Stimulated activated CD8-positive, alpha-beta memory T cell treated with anti-CD3 and anti-CD28 coated beads, Interleukin-15, amount 100 ng/mL, for 1 hour (primary cell): Measurements from ENCODE around the gene FRMD4A.
"Not testable (repeated sequence)": the region's sequence is repeated elsewhere in the genome, so short reads cannot be mapped to it uniquely, and the experiment has no call there.

Experiments
- DNase-seq: peaks from one replicate; pipeline ENCODE4 v3.0.0-alpha.2; 2020; ENCODE audit warnings: low read depth

Gene FRMD4A

GRCh38 chr10:13909516-13910258 is 421.0 kb downstream of the FRMD4A start:
- DNase-seq: no peak

DNA sequence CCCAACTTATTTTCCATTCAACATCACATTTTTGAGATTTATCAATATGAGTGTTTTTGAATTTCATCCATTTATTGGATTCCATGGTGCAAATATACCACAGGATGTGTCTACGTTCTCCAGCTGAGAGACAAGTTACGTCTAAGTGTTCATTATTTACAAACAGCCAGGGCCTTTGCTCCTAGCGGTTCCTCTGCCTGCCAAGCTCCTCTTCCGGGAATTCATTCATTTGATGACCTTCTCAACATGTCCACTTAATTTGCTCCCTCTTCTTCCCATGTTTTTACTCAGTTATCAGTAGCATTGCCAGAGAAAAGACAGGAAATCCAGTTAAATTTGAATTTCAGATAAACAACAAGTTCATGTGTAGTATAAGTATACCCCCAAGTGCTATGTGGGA is 422.2 kb downstream of the FRMD4A start:
- no peak for DNase-seq

DNA sequence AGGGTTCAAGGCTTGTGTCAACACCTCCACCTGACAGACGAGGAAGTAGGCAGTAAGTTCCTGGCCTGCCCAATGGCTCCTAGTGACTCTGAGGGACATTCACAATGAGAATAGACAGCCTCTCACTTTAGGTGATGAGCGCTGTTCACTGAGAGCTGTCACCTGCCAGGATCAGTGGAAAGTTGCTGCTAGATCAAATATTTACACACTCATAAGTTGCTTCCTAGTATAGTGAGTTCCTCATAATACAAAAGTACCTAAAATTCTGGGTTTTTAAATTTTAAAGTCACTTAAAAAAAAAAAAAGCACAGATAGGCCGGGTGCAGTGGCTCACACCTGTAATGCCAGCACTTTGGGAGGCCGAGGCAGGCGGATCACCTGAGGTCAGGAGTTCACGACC is 423.2 kb downstream of the FRMD4A start:
- DNase-seq: no peak

DNA sequence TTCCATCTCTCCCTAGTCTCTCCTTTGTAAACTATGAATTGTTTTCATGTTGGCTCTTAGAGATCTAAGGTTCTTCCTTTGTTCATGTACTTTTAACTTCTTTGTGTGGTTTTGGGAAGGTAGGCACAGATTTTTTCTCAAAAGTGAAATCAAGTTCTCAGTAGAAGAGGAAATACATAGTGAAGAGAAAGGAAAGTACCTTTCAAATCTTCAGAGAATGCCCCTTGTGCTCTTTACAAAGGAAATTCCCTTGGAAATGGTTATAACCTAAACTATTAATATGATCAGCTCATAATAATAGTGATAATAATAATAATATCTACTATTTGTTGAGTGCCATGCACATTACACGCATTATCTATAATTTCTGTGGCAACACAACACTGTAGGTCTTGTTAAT is 425.4 kb downstream of the FRMD4A start:
- no peak for DNase-seq

GRCh38 chr10:13904064-13904463 is 426.7 kb downstream of the FRMD4A start:
- DNase-seq: no peak

DNA sequence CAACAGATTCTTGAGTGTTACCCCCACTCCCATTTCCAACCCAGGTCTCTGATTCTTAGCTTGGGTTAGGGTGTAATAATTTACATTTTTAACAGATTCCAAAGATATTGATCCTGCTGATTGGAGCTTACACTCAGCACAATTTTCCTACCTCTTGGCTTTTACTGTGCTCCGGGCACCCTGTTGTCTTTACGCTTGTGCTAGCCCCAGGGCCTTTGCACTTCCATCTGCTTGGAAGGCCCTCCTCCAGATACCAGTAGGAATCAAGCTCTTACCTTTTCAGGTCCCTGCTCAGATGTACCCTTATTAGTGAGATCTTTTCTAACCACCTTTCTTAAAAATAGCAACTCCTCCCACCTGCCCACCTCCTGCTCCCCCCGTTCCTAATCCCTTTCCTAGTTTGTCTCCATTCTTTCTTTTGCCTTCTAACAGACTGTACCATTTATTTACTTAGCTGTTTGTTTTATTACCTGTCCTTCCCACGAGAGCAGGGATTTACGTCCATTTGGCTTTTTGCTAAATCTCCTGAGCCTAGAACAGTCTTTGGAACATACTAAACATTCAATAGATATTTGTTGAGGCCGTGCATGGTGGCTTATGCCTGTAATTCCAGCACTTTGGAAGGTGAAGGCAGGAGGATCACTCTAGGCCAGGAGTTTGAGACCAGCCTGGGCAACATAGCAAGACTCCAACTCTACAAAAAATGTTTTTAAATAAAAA is 427.7 kb downstream of the FRMD4A start:
- DNase-seq: no peak

GRCh38 chr10:13899941-13900340 is 430.8 kb downstream of the FRMD4A start:
- DNase-seq: no peak

GRCh38 chr10:13896146-13896545 is 434.6 kb downstream of the FRMD4A start:
- DNase-seq: not testable (repeated sequence)

GRCh38 chr10:13894412-13895093 is 436.2 kb downstream of the FRMD4A start:
- DNase-seq: no peak

DNA sequence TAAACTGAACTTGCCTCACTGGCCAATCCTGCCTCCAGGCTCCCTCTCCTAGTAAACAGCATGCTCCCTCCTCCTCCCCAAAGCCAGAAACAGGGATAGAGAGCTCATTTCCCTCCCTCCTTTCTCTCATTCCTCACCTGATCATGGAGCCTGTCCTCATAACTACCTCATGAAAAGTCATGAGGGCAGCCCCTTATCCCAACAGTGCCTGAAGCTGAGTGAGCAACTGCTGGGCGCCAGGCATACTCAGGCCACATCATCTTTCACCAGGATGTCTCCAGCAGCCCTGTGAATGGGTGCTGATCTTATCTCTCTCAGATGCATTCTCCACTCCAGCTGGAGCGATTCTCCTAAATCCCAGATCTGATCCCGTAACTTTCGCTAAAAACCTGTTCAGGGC is 436.8 kb downstream of the FRMD4A start:
- DNase-seq: no peak

DNA sequence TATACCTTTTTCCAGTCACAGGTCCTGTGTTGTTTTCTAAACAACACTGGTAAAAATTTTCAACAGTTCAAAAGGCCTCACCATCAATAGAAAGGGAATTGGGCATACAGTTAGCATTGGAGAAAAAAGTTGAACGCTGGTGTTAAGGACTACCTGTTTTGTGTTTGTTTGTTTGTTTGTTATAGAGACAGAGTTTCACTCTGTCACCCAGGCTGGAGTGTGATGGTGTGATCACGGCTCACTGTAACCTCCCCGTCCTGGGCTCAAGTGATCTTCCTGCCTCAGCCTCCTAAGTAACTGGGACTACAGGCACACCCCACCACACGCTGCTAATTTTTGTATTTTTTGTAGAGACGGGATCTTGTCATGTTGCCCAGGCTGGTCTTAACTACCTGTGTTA is 437.9 kb downstream of the FRMD4A start:
- no peak for DNase-seq

DNA sequence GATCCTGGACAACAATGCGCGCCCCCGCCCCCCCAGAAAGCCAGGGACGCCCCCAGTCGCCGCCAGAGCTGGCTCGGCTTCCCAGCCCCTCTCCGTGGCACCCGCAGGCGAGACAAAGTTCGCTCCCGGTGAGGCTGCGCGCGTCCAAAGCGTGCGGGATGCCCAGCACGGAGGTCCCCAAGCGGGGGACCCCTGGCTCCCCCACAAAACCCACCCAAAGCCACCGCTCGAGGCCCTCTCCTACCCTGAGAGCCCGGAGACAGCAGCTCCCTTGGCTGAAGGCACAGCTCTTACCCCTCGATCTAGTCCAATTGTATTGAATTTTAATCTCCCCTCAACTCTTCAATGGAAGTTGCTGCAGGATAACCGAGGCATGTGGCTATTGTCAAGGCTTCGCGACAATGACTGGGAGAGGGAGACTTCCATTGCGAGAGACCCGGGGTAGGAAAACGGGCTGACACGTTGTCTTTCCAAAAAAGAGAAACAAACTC is 438.7 kb downstream of the FRMD4A start:
- DNase-seq: no peak

DNA sequence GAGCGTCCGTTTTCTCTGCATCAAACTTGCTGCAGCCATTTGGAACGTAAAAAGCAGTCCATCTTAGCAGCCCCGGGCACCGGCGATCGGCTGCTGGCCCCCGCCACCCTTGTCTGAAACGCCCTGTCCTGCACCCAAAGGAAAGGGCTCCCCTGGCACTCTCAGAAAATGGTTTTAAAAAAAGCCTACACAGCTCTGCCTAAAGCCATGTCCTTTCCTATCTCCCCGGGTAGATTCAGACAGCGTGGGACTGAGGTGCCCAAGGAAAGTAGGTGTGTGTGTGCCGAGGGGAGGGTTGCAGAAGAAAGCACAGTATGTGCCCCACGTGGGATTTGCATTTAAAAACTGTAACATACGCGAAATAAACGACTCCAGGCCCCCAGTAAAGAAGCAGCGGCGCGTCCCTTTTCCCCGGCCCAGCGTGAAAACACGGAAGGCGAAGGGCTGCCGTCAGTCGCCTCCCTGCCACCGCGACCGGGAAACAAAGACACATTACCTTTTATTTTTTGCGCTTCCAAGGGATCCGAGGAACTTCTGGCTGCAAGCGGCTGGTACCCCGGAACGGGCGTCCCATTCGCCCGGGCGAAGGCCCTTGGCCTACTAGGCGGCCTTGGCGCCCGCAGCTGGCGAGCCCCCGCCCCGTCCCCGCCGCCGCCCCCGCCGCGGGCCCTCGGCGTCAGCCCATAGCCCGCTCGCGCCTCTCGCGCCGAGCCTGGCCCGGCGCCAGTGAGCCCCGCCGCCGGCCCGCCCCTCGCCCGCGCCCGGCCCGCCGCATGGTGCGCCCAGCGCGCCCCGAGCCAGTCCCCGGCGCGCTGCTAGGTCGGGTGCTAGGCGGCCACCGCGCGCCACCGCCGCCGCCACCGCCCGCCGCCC is 439.4 kb downstream of the FRMD4A start:
- DNase-seq: no peak

DNA sequence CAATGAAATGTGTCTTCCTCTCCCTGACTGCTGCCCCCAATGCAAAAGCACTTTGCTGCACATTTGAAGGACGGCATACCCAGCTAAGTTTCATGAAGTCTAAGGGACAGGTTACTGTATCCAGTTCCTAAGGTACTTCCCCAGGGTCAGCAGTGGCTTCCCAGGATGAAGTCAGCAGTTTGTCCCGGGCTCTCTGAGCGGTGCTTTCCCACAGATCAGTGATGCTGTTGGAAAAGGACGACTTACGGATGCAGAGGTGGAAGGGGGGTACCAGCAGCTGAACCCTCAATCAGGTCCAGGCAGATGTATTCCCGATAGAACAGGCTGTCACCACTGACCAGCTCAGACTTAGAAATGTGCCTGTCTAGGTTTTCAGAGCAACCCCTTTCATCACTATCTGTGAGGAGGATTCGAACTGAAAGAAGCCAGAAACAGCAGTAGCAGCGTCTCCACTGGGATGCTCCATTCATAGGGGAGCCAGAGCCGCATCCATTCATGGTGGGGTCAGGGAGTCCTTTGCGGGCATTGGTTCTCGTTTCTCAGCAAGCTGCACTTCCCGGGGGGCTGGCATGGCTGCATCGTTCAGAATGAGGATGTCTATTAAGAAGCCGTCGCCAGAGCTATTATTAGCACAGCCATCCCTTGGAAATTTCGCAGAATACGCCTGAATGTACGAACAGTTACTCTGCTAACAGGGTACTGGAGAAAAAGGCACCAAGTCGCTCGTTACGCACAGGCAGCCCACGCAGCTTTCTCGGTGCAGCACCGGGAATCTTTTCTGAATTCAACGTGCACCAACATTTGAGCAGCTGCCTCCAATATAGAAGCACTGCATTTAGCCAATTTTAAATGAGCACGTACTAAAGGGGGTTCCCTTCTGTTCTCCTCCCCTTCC is 440.2 kb downstream of the FRMD4A start:
- no peak for DNase-seq

DNA sequence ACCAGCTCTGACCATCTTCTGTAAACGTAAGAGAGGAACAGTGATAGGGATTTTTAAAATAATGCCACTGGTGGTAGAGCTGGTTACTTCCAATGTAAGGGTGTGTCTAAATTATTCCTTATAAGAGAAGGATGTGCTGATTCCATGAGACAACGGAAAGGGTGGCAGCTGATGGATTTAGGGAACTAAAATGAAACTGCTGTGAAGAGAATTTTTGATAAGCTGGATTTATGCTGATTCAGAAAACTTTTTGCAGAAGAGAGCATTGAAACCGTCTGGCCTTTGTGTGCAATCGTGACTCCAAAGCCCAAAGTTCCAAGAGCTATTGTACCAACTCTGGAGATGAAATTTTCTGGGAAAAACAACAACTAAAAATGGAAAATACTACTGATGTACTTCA is 443.0 kb downstream of the FRMD4A start:
- DNase-seq: no peak

GRCh38 chr10:13885238-13885990 is 445.3 kb downstream of the FRMD4A start:
- no peak for DNase-seq

DNA sequence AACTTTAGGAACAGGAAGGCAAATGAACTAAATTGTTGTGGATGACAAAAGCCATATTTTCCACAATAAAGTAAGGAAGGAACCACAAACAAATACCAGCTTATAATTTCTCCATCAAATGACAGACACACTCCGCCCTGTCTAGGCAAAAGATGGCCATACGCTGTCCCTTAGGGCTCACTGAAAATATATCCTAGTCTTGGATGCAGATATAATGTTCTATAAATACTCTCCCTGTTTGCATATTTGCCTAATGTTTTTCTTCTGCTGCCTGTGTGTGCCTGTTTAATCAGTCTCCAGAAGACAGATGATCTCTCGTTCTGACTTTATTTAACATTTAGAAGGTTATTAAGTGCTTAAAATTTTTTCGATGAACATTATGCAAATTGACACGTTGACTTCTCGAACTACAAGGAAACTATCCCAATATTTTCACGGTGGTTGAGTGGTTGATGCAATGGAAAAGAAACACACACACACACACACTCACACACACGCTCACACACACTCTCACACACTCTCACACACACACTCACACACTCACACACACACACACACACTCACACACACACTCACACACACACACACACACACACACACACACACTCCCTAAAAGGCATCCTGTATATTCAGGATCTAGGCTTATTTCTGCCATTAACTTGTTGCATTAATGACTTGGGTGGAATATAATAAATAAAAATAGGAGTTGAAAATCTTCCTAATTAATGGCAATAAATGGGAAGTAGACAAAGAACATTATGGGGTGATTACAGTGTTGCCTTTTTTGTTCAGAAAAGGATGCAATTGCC is 446.9 kb downstream of the FRMD4A start:
- DNase-seq: no peak

- DNase-seq: no peak
Measured at GRCh38 chr10:13882119-13882711, 448.5 kb downstream of the FRMD4A start.

DNA sequence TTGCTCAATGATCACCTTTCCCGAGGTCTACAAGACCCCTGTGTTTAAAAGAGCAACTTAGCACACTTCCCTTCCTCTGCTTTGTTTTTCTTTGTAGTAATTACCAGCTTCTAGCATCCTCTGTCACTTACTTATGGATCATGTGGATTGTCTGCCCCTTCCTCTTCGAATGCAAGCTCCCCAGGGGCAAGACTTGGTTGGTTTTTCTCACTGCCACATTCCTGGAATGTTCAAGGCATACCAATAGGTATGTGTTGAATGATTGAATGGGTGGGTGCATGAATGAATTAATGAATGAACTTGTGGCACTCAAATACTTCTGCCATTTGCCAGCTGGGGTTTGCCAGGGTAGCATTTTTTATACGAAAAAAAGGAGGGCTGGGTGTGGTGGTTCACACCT is 450.0 kb downstream of the FRMD4A start:
- DNase-seq: no peak
